NT2/D1 (cell line): ENCODE data around the gene ECHDC3.

Source experiments
- DNase-seq: peaks from one replicate; pipeline ENCODE4 v3.0.0-alpha.2; 2011; ENCODE audit warnings: low read depth, low spot score
- H3K27me3 ChIP-seq: 2 replicates; pipeline ENCODE4 v1.6.0; 2011; ENCODE audit warnings: mild to moderate bottlenecking; ENCODE audit not compliant: insufficient read length, insufficient read depth
- H3K36me3 ChIP-seq: 2 replicates; pipeline ENCODE4 v1.6.1; 2011; ENCODE audit warnings: mild to moderate bottlenecking, low read length, mixed read lengths; ENCODE audit not compliant: insufficient read depth, insufficient read length
- H3K4me1 ChIP-seq: 2 replicates; pipeline ENCODE4 v1.5.1; 2011; ENCODE audit not compliant: insufficient read depth, insufficient read length
- H3K4me3 ChIP-seq: 2 replicates; pipeline ENCODE4 v1.5.1; 2011; ENCODE audit warnings: low read depth; ENCODE audit not compliant: insufficient read length
- H3K9ac ChIP-seq: 2 replicates; pipeline ENCODE4 v1.6.0; 2011; ENCODE audit warnings: low read depth; ENCODE audit not compliant: insufficient read length
- H3K9me3 ChIP-seq: 2 replicates; pipeline ENCODE4 v1.5.1; 2011; ENCODE audit warnings: mild to moderate bottlenecking, low read length; ENCODE audit not compliant: insufficient read depth
- SUZ12 ChIP-seq: IDR thresholded peaks from 2 replicates; pipeline ENCODE4 v1.6.1; 2011; ENCODE audit not compliant: insufficient read length, insufficient read depth; ENCODE audit errors: extremely low read depth
- YY1 ChIP-seq: IDR thresholded peaks from 2 replicates; pipeline ENCODE4 v1.6.1; 2011; ENCODE audit not compliant: insufficient read length, insufficient read depth
- ZNF274 ChIP-seq: IDR thresholded peaks from 2 replicates; pipeline ENCODE4 v1.6.1; 2011; ENCODE audit warnings: mild to moderate bottlenecking, low read depth, low read length

Gene ECHDC3

DNA sequence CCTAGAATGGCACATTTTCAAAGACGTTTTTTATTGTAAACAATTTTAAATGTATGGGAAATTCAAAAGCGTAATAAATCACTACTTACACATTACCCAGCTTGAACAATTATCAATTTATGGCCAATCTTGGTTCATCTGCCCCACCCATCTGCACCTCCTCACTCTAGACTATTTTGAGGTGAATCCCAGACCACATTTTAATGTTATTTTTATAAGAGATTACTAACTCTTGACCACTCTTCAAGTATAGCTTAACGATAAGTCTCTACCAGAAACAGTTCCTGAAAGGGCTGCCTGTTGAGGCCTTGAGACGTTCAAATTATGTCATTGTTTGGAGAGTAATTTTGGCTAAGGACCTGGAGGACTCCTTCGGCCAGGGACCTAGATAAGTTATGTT lies 33.2 kb downstream of the ECHDC3 start:
- TF ChIP-seq ZNF274 = no peak
- TF ChIP-seq YY1 = no peak
- no peak for TF ChIP-seq SUZ12
- no peak for DNase-seq
- H3K36me3 ChIP-seq = no peaks in the 10 kb centered on the region
- H3K27me3 ChIP-seq = no peaks in the 10 kb centered on the region
- no peak overlapping the region for H3K9ac ChIP-seq
- no peaks in the 10 kb centered on the region for H3K9me3 ChIP-seq
- no peak overlapping the region for H3K4me3 ChIP-seq
- no peaks in the 10 kb centered on the region for H3K4me1 ChIP-seq

DNA sequence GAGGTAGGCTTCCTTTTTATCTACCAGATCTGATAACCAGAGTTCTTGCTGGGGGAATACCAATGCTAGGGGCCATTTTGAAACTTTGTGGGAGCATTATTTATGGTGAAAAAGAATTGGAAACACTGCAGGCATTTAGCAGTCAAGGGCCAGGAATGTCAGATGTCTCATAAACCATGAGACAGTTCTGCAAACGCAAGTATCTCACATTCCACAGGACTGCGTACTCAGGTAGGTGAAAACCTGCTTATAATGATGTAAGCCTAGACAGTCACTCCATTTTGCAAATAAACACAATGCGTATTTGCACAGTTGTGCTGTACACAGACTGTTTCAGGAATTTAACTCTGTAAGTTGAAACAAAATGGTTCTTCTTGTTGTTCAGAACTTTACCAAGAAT lies 33.9 kb downstream of the ECHDC3 start:
- Histone ChIP-seq H3K36me3 (no peaks in the 10 kb centered on the region), H3K4me1 (no peaks in the 10 kb centered on the region), H3K4me3 (no peak overlapping the region), H3K9me3 (no peaks in the 10 kb centered on the region), H3K27me3 (no peaks in the 10 kb centered on the region), H3K9ac (no peak overlapping the region)
- DNase-seq = no peak
- no peak for TF ChIP-seq YY1
- no peak for TF ChIP-seq ZNF274
- no peak for TF ChIP-seq SUZ12

DNA sequence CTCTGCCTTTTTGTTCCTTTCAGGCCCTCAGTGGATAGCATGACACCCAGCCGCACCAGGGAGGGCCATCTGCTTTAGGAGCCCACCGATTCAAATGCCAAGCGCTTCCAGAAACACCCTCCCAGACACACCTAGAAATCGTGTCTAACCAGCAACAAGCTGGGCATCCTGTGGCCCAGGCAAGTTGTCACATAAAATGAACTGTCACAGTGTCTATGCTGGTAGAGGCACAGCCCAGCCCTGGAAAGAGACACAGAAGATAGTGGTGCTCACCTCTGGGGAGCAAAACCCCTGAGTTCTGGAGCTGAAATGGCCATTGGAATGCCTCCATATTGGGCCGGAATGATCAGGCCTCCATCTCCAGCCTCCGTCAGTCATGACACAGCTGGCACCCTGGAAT lies 38.9 kb downstream of the ECHDC3 start:
- Histone ChIP-seq H3K9me3 (no peaks in the 10 kb centered on the region), H3K27me3 (no peaks in the 10 kb centered on the region), H3K4me1 (no peaks in the 10 kb centered on the region), H3K9ac (no peak overlapping the region), H3K4me3 (no peak overlapping the region), H3K36me3 (no peaks in the 10 kb centered on the region)
- no peak for DNase-seq
- TF ChIP-seq ZNF274 = no peak
- no peak for TF ChIP-seq SUZ12
- no peak for TF ChIP-seq YY1

DNA sequence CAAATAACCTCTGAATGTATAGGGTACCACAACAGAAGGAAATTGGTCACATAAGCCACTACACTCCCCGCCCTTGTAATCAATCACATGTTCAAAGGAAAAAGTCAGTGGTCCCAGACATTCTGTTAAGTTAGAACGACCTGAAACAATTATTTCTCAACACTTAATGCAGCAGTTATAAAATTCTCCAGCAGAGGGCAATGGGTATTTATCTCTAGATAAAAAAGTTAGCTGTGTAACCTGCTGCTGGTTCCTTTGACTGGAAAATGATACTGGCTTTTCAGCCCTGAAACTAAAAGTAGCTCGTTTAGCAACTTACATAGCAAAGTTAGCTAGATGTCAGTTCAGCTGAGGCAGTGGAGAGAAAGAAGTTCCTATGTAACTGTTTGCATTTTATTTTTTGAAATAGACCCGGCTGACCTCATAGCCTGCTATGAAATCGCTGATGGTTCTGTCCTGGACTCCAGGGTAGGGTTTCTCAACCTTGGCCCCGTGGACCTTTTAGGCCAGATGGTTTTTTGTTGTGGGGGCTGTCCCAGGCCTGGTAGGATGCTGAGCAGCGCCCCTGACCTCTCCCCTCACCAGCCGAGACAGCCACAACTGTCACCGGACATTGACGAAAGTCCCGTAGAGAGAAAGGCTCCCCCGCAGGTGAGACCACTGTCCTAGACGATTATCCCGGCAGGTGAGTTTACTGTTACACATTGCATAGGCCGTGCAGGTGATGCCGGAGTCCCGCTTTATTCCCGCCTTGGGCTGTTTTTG lies 40.8 kb downstream of the ECHDC3 start:
- no peaks in the 10 kb centered on the region for H3K27me3 ChIP-seq
- peak; percentile 20 for DNase-seq
- no peak overlapping the region for H3K4me3 ChIP-seq
- no peaks in the 10 kb centered on the region for H3K9me3 ChIP-seq
- no peak overlapping the region for H3K9ac ChIP-seq
- no peaks in the 10 kb centered on the region for H3K4me1 ChIP-seq
- H3K36me3 ChIP-seq = no peaks in the 10 kb centered on the region
- TF ChIP-seq ZNF274 = no peak
- TF ChIP-seq YY1 = no peak
- no peak for TF ChIP-seq SUZ12

DNA sequence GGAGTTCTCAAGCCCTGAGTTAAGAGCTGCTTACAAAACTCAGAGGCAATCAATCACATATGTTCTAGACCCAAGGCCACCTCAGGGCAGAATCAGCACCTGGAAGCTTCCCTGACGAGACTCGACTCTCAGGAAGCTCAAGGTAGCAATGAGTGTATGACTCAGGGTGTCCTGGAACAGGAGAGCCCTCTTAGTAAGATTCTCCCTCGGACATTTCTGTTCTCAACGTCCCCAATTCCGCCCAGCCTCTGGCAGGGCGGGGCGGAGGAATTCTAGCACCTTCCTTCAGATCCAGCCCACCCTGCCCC lies 41.3 kb downstream of the ECHDC3 start:
- Histone ChIP-seq H3K9me3 (no peaks in the 10 kb centered on the region), H3K4me3 (no peak overlapping the region), H3K4me1 (no peaks in the 10 kb centered on the region), H3K9ac (no peak overlapping the region), H3K27me3 (no peaks in the 10 kb centered on the region), H3K36me3 (no peaks in the 10 kb centered on the region)
- no peak for TF ChIP-seq SUZ12
- no peak for TF ChIP-seq ZNF274
- TF ChIP-seq YY1 = no peak
- DNase-seq = no peak

DNA sequence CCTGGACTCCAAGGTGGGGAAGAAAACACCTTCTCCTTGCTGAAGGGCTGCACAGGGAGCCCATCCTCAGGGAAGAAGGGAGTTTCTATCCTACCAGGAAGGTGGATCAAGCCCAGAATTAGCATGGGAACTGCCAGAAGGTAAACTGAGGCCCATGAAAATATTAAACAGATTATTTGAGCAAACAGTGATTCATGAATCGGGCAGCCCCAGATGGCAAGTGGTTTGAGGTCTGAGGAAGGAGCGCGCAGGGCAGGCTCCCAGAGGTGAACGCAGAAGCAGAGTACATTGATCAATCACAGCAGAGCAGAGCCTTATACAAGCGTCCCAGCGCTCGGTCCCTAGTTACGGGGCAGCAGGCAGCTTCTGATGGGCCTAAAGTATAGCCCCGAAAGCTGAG lies 45.2 kb downstream of the ECHDC3 start:
- no peaks in the 10 kb centered on the region for H3K27me3 ChIP-seq
- no peak overlapping the region for H3K9ac ChIP-seq
- no peaks in the 10 kb centered on the region for H3K9me3 ChIP-seq
- no peak for TF ChIP-seq SUZ12
- TF ChIP-seq YY1 = no peak
- TF ChIP-seq ZNF274 = no peak
- no peaks in the 10 kb centered on the region for H3K4me1 ChIP-seq
- no peak for DNase-seq
- H3K36me3 ChIP-seq = no peaks in the 10 kb centered on the region
- H3K4me3 ChIP-seq = no peak overlapping the region

DNA sequence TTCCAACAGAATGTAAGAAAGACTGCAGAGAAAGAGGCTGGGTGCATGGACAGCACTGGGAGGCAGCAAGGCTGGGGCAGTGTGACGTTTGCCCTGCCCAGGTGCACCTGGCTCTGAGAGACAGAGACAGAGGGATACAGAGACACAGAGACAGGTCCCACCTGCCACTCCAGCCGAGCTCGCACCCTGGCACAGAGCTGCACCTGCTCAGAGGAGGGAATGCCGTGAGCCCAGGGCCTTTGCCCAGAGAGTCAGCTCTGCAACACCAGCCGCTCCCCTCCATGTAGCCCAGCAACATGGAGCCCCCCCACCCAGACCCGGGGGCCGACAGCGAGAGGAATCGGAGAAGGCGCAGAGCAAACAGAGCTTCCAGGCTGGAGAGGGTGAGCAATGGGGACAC lies 45.7 kb downstream of the ECHDC3 start:
- no peak overlapping the region for H3K4me3 ChIP-seq
- no peaks in the 10 kb centered on the region for H3K36me3 ChIP-seq
- no peaks in the 10 kb centered on the region for H3K4me1 ChIP-seq
- TF ChIP-seq YY1 (no peak), SUZ12 (no peak), ZNF274 (no peak)
- no peak for DNase-seq
- no peak overlapping the region for H3K9ac ChIP-seq
- H3K9me3 ChIP-seq = no peaks in the 10 kb centered on the region
- H3K27me3 ChIP-seq = no peaks in the 10 kb centered on the region

DNA sequence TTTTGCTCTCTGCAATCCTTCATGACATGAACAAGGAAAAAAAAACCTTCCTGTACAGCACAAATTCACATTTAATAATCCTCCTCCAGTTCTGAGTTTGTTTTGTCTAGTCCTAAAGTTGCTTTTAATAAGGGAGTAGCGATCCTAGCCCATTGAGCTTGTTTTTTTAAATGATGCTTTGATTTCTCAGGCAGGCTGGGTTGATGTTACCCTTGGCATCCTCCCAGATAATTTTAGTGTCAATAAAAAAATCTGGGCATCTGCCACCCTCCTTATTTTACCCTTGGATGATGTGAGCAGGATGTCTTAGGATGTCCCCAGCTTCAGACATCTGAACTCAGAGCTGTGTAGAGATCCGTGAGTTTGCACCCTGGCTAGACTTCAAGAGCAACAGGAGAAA lies 47.1 kb downstream of the ECHDC3 start:
- DNase-seq = no peak
- Histone ChIP-seq H3K27me3 (no peaks in the 10 kb centered on the region), H3K36me3 (no peaks in the 10 kb centered on the region), H3K4me3 (no peak overlapping the region), H3K4me1 (no peaks in the 10 kb centered on the region), H3K9me3 (peaks cover 7% of the 10 kb centered on the region; the same call in 1 of the 2 replicates), H3K9ac (no peak overlapping the region)
- TF ChIP-seq ZNF274 = no peak
- no peak for TF ChIP-seq SUZ12
- TF ChIP-seq YY1 = no peak
